ENCODE data around the gene AMPD3. TPM values are rescaled to one million over a fixed set of nuclear protein-coding genes. Genes with fewer than 3 reads are reported as not detected.

The AMPD3 gene
- total RNA-seq, 1 donor from 2014 or later: 13.9 TPM

GRCh38 chr11:10440401-10440800, 14.7 kb upstream of the AMPD3 start:
- DNase-seq (ENCODE audit: low spot score): no peak
- no peak overlapping the region for H3K27ac Mint-ChIP-seq
- H3K4me3 Mint-ChIP-seq: no peak overlapping the region
- intact Hi-C loops (cut with micrococcal nuclease): no loop called here
- no peaks in the 10 kb centered on the region for H3K36me3 Mint-ChIP-seq (ENCODE audit: low read depth)
- peaks cover 26% of the 10 kb centered on the region for H3K4me1 Mint-ChIP-seq (ENCODE audit: low read depth)
- peaks cover 12% of the 10 kb centered on the region for H3K27me3 Mint-ChIP-seq (ENCODE audit: insufficient read depth)
- no peaks in the 10 kb centered on the region for H3K9me3 Mint-ChIP-seq

- intact Hi-C loops (cut with micrococcal nuclease): no loop called here
- Mint-ChIP-seq H3K4me3 (no peak overlapping the region), H3K9me3 (no peaks in the 10 kb centered on the region), H3K27me3 (ENCODE audit: insufficient read depth) (peaks cover 12% of the 10 kb centered on the region), H3K27ac (no peak overlapping the region), H3K36me3 (ENCODE audit: low read depth) (no peaks in the 10 kb centered on the region), H3K4me1 (ENCODE audit: low read depth) (peaks cover 26% of the 10 kb centered on the region)
- no peak for DNase-seq (ENCODE audit: low spot score)
Observed at GRCh38 chr11:10441091-10441490, 14.0 kb upstream of the AMPD3 start.

- H3K27me3 Mint-ChIP-seq (ENCODE audit: insufficient read depth): peaks cover 12% of the 10 kb centered on the region
- peak overlapping the region; percentile 77 for H3K27ac Mint-ChIP-seq
- intact Hi-C loops (cut with micrococcal nuclease): loop anchor here (1.0 kb wide), 1 partner anchor 14 kb away; no protein-coding TSS in a partner anchor
- H3K4me3 Mint-ChIP-seq: peak overlapping the region; percentile 4
- peak; percentile 29 for DNase-seq (ENCODE audit: low spot score)
- H3K36me3 Mint-ChIP-seq (ENCODE audit: low read depth): no peaks in the 10 kb centered on the region
- peaks cover 21% of the 10 kb centered on the region for H3K4me1 Mint-ChIP-seq (ENCODE audit: low read depth)
- H3K9me3 Mint-ChIP-seq: no peaks in the 10 kb centered on the region
Observed at GRCh38 chr11:10441652-10442503, 13.2 kb upstream of the AMPD3 start.

GRCh38 chr11:10443152-10443551, 11.9 kb upstream of the AMPD3 start:
- intact Hi-C loops (cut with micrococcal nuclease): loop anchor here (1.0 kb wide), 1 partner anchor 8 kb away; no protein-coding TSS in a partner anchor
- Mint-ChIP-seq H3K27me3 (ENCODE audit: insufficient read depth) (peaks cover 5% of the 10 kb centered on the region), H3K4me1 (ENCODE audit: low read depth) (peaks cover 27% of the 10 kb centered on the region), H3K4me3 (no peak overlapping the region), H3K36me3 (ENCODE audit: low read depth) (peaks cover 2% of the 10 kb centered on the region), H3K27ac (peak overlapping the region; percentile 3), H3K9me3 (no peaks in the 10 kb centered on the region)
- no peak for DNase-seq (ENCODE audit: low spot score)

GRCh38 chr11:10443721-10444235, 11.3 kb upstream of the AMPD3 start:
- intact Hi-C loops (cut with micrococcal nuclease): loop anchor here (1.0 kb wide), 1 partner anchor 8 kb away; no protein-coding TSS in a partner anchor
- Mint-ChIP-seq H3K4me1 (ENCODE audit: low read depth) (peaks cover 29% of the 10 kb centered on the region), H3K9me3 (no peaks in the 10 kb centered on the region), H3K36me3 (ENCODE audit: low read depth) (peaks cover 2% of the 10 kb centered on the region), H3K4me3 (no peak overlapping the region), H3K27me3 (ENCODE audit: insufficient read depth) (peaks cover 2% of the 10 kb centered on the region), H3K27ac (no peak overlapping the region)
- DNase-seq (ENCODE audit: low spot score): no peak

- Mint-ChIP-seq H3K9me3 (no peaks in the 10 kb centered on the region), H3K36me3 (ENCODE audit: low read depth) (peaks cover 2% of the 10 kb centered on the region), H3K4me1 (ENCODE audit: low read depth) (peaks cover 35% of the 10 kb centered on the region), H3K27ac (no peak overlapping the region), H3K27me3 (ENCODE audit: insufficient read depth) (peaks cover 8% of the 10 kb centered on the region), H3K4me3 (no peak overlapping the region)
- DNase-seq (ENCODE audit: low spot score): no peak
- intact Hi-C loops (cut with micrococcal nuclease): no loop called here
Observed at GRCh38 chr11:10444725-10445315, 10.2 kb upstream of the AMPD3 start.

- H3K36me3 Mint-ChIP-seq (ENCODE audit: low read depth): peaks cover 2% of the 10 kb centered on the region
- intact Hi-C loops (cut with micrococcal nuclease): no loop called here
- no peak overlapping the region for H3K4me3 Mint-ChIP-seq
- H3K27ac Mint-ChIP-seq: no peak overlapping the region
- no peak for DNase-seq (ENCODE audit: low spot score)
- peaks cover 42% of the 10 kb centered on the region for H3K4me1 Mint-ChIP-seq (ENCODE audit: low read depth)
- H3K27me3 Mint-ChIP-seq (ENCODE audit: insufficient read depth): peaks cover 16% of the 10 kb centered on the region
- no peaks in the 10 kb centered on the region for H3K9me3 Mint-ChIP-seq
Observed at GRCh38 chr11:10447445-10447844, 7.6 kb upstream of the AMPD3 start.

- peaks cover 14% of the 10 kb centered on the region for H3K27me3 Mint-ChIP-seq (ENCODE audit: insufficient read depth)
- DNase-seq (ENCODE audit: low spot score): peak; percentile 25
- H3K4me3 Mint-ChIP-seq: peak overlapping the region; percentile 84
- H3K36me3 Mint-ChIP-seq (ENCODE audit: low read depth): peaks cover 2% of the 10 kb centered on the region
- peak overlapping the region; percentile 89 for H3K27ac Mint-ChIP-seq
- intact Hi-C loops (cut with micrococcal nuclease): loop anchor here (1.0 to 10.0 kb wide), 3 partner anchors 7 to 1766 kb away; partner anchors contain the start of genes DENND5A, RPL27A and TRIM66
- peaks cover 62% of the 10 kb centered on the region for H3K4me1 Mint-ChIP-seq (ENCODE audit: low read depth)
- H3K9me3 Mint-ChIP-seq: no peaks in the 10 kb centered on the region
Observed at GRCh38 chr11:10450462-10451425, 4.3 kb upstream of the AMPD3 start.

GRCh38 chr11:10451426-10452116, 3.5 kb upstream of the AMPD3 start:
- Mint-ChIP-seq H3K4me1 (ENCODE audit: low read depth) (peaks cover 71% of the 10 kb centered on the region), H3K27me3 (ENCODE audit: insufficient read depth) (peaks cover 14% of the 10 kb centered on the region), H3K27ac (peak overlapping the region; percentile 78), H3K36me3 (ENCODE audit: low read depth) (peaks cover 2% of the 10 kb centered on the region), H3K9me3 (no peaks in the 10 kb centered on the region), H3K4me3 (peak overlapping the region; percentile 81)
- DNase-seq (ENCODE audit: low spot score): no peak
- intact Hi-C loops (cut with micrococcal nuclease): loop anchor here (1.0 to 10.0 kb wide), 3 partner anchors 8 to 1767 kb away; partner anchors contain the start of genes DENND5A, RPL27A and TRIM66

GRCh38 chr11:10452211-10452767, 2.8 kb upstream of the AMPD3 start:
- intact Hi-C loops (cut with micrococcal nuclease): loop anchor here (10.0 kb wide), 2 partner anchors 1187 to 1767 kb away; partner anchors contain the start of genes DENND5A, RPL27A and TRIM66
- Mint-ChIP-seq H3K36me3 (ENCODE audit: low read depth) (peaks cover 2% of the 10 kb centered on the region), H3K4me1 (ENCODE audit: low read depth) (peaks cover 72% of the 10 kb centered on the region), H3K4me3 (peak overlapping the region; percentile 81), H3K9me3 (no peaks in the 10 kb centered on the region), H3K27ac (no peak overlapping the region), H3K27me3 (ENCODE audit: insufficient read depth) (peaks cover 14% of the 10 kb centered on the region)
- DNase-seq (ENCODE audit: low spot score): no peak

GRCh38 chr11:10453261-10453660, 1.8 kb upstream of the AMPD3 start:
- Mint-ChIP-seq H3K4me3 (no peak overlapping the region), H3K4me1 (ENCODE audit: low read depth) (peaks cover 70% of the 10 kb centered on the region), H3K36me3 (ENCODE audit: low read depth) (no peaks in the 10 kb centered on the region), H3K9me3 (no peaks in the 10 kb centered on the region), H3K27ac (no peak overlapping the region), H3K27me3 (ENCODE audit: insufficient read depth) (peaks cover 14% of the 10 kb centered on the region)
- intact Hi-C loops (cut with micrococcal nuclease): loop anchor here (10.0 kb wide), 2 partner anchors 1188 to 1768 kb away; partner anchors contain the start of genes DENND5A, RPL27A and TRIM66
- DNase-seq (ENCODE audit: low spot score): no peak

Data from activated T-helper 1 cell treated with anti-CD3 and anti-CD28 coated beads, Interleukin-12 subunit alpha, Interleukin-12 subunit beta, Interleukin-2, Interleukin-4 antibody, amounts not matched to agents 30 ng/mL and 10 ng/mL and 1 ng/mL, durations not matched to agents 14 hours and 24 hours and 36 hours (primary cell).